ENCODE measurements around the gene CCDC184. TPM values are rescaled to one million over a fixed set of nuclear protein-coding genes. Genes with fewer than 3 reads are reported as not detected.

Gene CCDC184
- polyA plus RNA-seq, 1 of the 3 experiments (the other 2 are of a cell fraction) = 5.8 TPM

GRCh38 chr12:48220701-48221100 lies 37.3 kb downstream of the CCDC184 start:
- ChIA-PET POLR2A (no interaction called here), CTCF (no interaction called here)
- TF ChIP-seq RFX5 (IDR thresholded peaks at IDR 0.05; ENCODE audit: low read length) = no peak
- TF ChIP-seq RAD21 (IDR thresholded peaks at IDR 0.05; ENCODE audit: low read length) = no peak
- no peak for TF ChIP-seq PBX3 (IDR thresholded peaks at IDR 0.05)
- no peak for TF ChIP-seq SIN3A (IDR thresholded peaks at IDR 0.05; ENCODE audit: borderline replicate concordance, low read depth, low read length)
- no peak for TF ChIP-seq TCF12 (IDR thresholded peaks at IDR 0.05)
- no peak for TF ChIP-seq USF1 (IDR thresholded peaks at IDR 0.05; ENCODE audit: borderline replicate concordance, low read depth)
- TF ChIP-seq NFIC (IDR thresholded peaks at IDR 0.05; ENCODE audit: borderline replicate concordance) = no peak
- no peak for TF ChIP-seq JUND (IDR thresholded peaks at IDR 0.05)
- TF ChIP-seq MXI1 (IDR thresholded peaks at IDR 0.05; ENCODE audit: low read depth, low read length) = no peak
- no peak for TF ChIP-seq EZH2phosphoT487 (IDR thresholded peaks at IDR 0.05; ENCODE audit: borderline replicate concordance, low read depth)
- no peak for TF ChIP-seq ELF1 (IDR thresholded peaks at IDR 0.05)
- TF ChIP-seq POLR2AphosphoS5 (IDR thresholded peaks at IDR 0.05; ENCODE audit: low read depth, low read length) = no peak
- TF ChIP-seq CHD2 (IDR thresholded peaks at IDR 0.05; ENCODE audit: low read length, partially characterized antibody) = no peak
- no peak for TF ChIP-seq IRF3 (IDR thresholded peaks at IDR 0.05; ENCODE audit: low read depth, low read length)
- TF ChIP-seq YY1 (IDR thresholded peaks at IDR 0.05; ENCODE audit: low read depth) = no peak
- no peak for TF ChIP-seq TEAD4 (IDR thresholded peaks at IDR 0.05; ENCODE audit: borderline replicate concordance, insufficient read depth)
- no peak for TF ChIP-seq MAX (IDR thresholded peaks at IDR 0.05; ENCODE audit: low read depth)
- WGBS (ENCODE audit: low lambda C conversion rate) = 12% methylated on average over 1 of the region's 1 CpG
- Histone ChIP-seq H4K20me1 (ENCODE audit: insufficient read depth) (no peaks in the 10 kb centered on the region), H3K9me3 (no peaks in the 10 kb centered on the region), H3K4me2 (no peak overlapping the region), H3K79me2 (ENCODE audit: insufficient read depth) (no peaks in the 10 kb centered on the region), H3K9me2 (no peaks in the 10 kb centered on the region), H3K9ac (no peak overlapping the region), H3K4me3 (ENCODE audit: low read depth in 2 of 2, low read length in 1 of 2) (no peak overlapping the region), H3K36me3 (replicated peaks in 1 of 2; ENCODE audit: control insufficient read depth in 1 of 2, insufficient read depth in 2 of 2, low read length in 1 of 2) (no peaks in the 10 kb centered on the region), H3K4me1 (ENCODE audit: control insufficient read depth in 1 of 2, insufficient read depth in 2 of 2, low read depth in 1 of 2, low read length in 1 of 2) (no peaks in the 10 kb centered on the region), H3F3A (replicated peaks; ENCODE audit: insufficient read depth) (peaks cover 3% of the 10 kb centered on the region), H3K27me3 (ENCODE audit: insufficient read depth) (no peaks in the 10 kb centered on the region), H2AFZ (ENCODE audit: low read depth) (no peak overlapping the region), H3K27ac (ENCODE audit: low read depth in 2 of 2, low read length in 1 of 2) (no peak overlapping the region)
- DNase-seq = no peak

GRCh38 chr12:48221645-48222044 lies 38.2 kb downstream of the CCDC184 start:
- Histone ChIP-seq H3K27ac (ENCODE audit: low read depth in 2 of 2, low read length in 1 of 2) (no peak overlapping the region), H3K9me3 (no peaks in the 10 kb centered on the region), H4K20me1 (ENCODE audit: insufficient read depth) (no peaks in the 10 kb centered on the region), H2AFZ (ENCODE audit: low read depth) (no peak overlapping the region), H3K9ac (no peak overlapping the region), H3K36me3 (replicated peaks in 1 of 2; ENCODE audit: control insufficient read depth in 1 of 2, insufficient read depth in 2 of 2, low read length in 1 of 2) (no peaks in the 10 kb centered on the region), H3K79me2 (ENCODE audit: insufficient read depth) (no peaks in the 10 kb centered on the region), H3K4me2 (no peak overlapping the region), H3K4me3 (ENCODE audit: low read depth in 2 of 2, low read length in 1 of 2) (no peak overlapping the region), H3K27me3 (ENCODE audit: insufficient read depth) (no peaks in the 10 kb centered on the region), H3F3A (replicated peaks; ENCODE audit: insufficient read depth) (peaks cover 3% of the 10 kb centered on the region), H3K4me1 (ENCODE audit: control insufficient read depth in 1 of 2, insufficient read depth in 2 of 2, low read depth in 1 of 2, low read length in 1 of 2) (no peaks in the 10 kb centered on the region), H3K9me2 (no peaks in the 10 kb centered on the region)
- CTCF ChIA-PET = interaction anchor here (1.0 kb wide), 1 partner anchor 24 kb away, joined by 4 read pairs; no protein-coding TSS in a partner anchor
- POLR2A ChIA-PET = no interaction called here
- no peak for DNase-seq
- 0% methylated on average over 2 of the region's 2 CpGs for WGBS (ENCODE audit: low lambda C conversion rate)
- TF ChIP-seq TAF1 (IDR thresholded peaks at IDR 0.05; ENCODE audit: borderline replicate concordance, low read depth, low read length) (no peak), TEAD4 (IDR thresholded peaks at IDR 0.05; ENCODE audit: borderline replicate concordance, insufficient read depth) (no peak), NRF1 (IDR thresholded peaks at IDR 0.05; ENCODE audit: low read depth, low read length) (no peak), SIN3A (IDR thresholded peaks at IDR 0.05; ENCODE audit: borderline replicate concordance, low read depth, low read length) (no peak), USF1 (IDR thresholded peaks at IDR 0.05; ENCODE audit: borderline replicate concordance, low read depth) (no peak), REST (IDR thresholded peaks at IDR 0.05; ENCODE audit: low read depth, low read length) (no peak), RFX5 (IDR thresholded peaks at IDR 0.05; ENCODE audit: low read length) (no peak), YY1 (IDR thresholded peaks at IDR 0.05; ENCODE audit: low read depth) (no peak), RXRA (IDR thresholded peaks at IDR 0.05; ENCODE audit: borderline replicate concordance, low read depth) (no peak), MAX (IDR thresholded peaks at IDR 0.05; ENCODE audit: low read depth) (no peak), MXI1 (IDR thresholded peaks at IDR 0.05; ENCODE audit: low read depth, low read length) (no peak)

Data from SK-N-SH (cell line).